GM12801 (cell line): ENCODE results near the gene ASAP2.

ENCODE experiments used
- CTCF ChIP-seq: IDR thresholded peaks from one replicate; pipeline ENCODE4 v1.5.1; 2011; ENCODE audit warnings: control low read depth; ENCODE audit not compliant: insufficient read length; ENCODE audit errors: extremely low read depth

The ASAP2 gene

GRCh38 chr2:9250498-9251153 is 44.0 kb downstream of the ASAP2 start:
- no peak for TF ChIP-seq CTCF

- no peak for TF ChIP-seq CTCF
These were observed 44.8 kb downstream of the ASAP2 start for GRCh38 chr2:9251154-9252001.

- no peak for TF ChIP-seq CTCF
These were observed 45.4 kb downstream of the ASAP2 start for GRCh38 chr2:9252002-9252357.

- no peak for TF ChIP-seq CTCF
These were observed 48.8 kb downstream of the ASAP2 start for GRCh38 chr2:9255416-9255815.

GRCh38 chr2:9256147-9256546 is 49.5 kb downstream of the ASAP2 start:
- TF ChIP-seq CTCF, result no peak

- TF ChIP-seq CTCF, result no peak
These were observed 50.0 kb downstream of the ASAP2 start for GRCh38 chr2:9256570-9257043.

GRCh38 chr2:9258501-9258900 is 51.9 kb downstream of the ASAP2 start:
- no peak for TF ChIP-seq CTCF
